GM12875 (cell line): ENCODE data around the gene PCK2.
"Not testable (repeated sequence)": the region's sequence is repeated elsewhere in the genome, so short reads cannot be mapped to it uniquely, and the experiment has no call there.

Experiments
- H3K4me3 ChIP-seq: one replicate; pipeline ENCODE4 v1.5.1; 2011; ENCODE audit warnings: low read depth, low read length, control low read depth
- TF ChIP-seq, protein P1 (sequence below): IDR thresholded peaks from 2 replicates; pipeline ENCODE4 v1.5.1; 2011; ENCODE audit warnings: low read depth, mild to moderate bottlenecking, control low read depth, inconsistent platforms, low read length, moderate library complexity, borderline replicate concordance; ENCODE audit not compliant: insufficient read depth

Gene PCK2

DNA sequence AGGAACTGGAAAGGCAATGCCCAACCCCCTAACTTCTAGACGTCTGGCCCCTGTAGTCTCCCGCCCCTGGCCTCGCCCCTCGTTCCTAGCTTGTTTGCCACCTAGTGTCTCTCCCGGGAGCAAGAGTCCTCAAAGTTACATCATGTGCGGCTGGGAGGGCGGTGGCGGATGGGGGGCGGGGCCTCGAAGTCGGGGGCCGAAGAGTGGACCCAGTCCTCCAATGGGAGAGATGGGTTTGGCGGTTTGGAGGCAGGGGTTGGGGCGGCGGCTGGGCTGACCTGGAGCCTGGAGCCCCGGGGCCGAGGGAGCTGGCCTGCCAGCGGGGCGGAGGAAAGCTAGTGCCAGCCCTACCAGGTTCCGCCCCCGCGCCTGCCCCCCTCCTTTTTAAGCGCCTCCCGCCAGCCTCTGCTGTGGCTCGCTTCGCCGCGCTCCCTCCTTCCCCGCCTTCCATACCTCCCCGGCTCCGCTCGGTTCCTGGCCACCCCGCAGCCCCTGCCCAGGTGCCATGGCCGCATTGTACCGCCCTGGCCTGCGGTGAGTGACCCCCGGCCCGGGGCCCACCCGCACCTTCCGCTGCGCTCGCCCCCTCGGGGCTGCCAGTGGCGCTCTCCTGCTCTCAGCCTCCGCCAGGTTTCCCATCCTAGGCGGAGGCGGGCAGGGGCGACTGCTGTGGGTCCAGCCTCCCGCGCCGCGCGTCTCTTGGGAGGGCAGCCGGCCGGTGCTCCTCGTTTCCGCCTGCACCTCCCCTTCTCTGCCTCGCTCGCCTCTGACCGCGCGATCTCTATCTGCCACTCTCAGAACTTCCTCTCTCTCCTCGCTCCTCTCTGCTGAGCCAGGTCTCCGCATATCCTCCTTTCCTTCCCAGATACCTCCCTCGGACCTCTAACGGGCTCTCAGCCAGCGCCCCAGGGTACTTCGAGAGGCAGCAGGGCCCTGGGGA, at the start of gene PCK2:
TSS of gene PCK2 (plus strand) at position 411 of the 940 bp plus-strand sequence. CDS start at position 506, 95 bp downstream.
- TF ChIP-seq, protein P1, sequence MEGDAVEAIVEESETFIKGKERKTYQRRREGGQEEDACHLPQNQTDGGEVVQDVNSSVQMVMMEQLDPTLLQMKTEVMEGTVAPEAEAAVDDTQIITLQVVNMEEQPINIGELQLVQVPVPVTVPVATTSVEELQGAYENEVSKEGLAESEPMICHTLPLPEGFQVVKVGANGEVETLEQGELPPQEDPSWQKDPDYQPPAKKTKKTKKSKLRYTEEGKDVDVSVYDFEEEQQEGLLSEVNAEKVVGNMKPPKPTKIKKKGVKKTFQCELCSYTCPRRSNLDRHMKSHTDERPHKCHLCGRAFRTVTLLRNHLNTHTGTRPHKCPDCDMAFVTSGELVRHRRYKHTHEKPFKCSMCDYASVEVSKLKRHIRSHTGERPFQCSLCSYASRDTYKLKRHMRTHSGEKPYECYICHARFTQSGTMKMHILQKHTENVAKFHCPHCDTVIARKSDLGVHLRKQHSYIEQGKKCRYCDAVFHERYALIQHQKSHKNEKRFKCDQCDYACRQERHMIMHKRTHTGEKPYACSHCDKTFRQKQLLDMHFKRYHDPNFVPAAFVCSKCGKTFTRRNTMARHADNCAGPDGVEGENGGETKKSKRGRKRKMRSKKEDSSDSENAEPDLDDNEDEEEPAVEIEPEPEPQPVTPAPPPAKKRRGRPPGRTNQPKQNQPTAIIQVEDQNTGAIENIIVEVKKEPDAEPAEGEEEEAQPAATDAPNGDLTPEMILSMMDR: no peak
- H3K4me3 ChIP-seq: peak within 1 kb of the TSS; percentile 73

DNA sequence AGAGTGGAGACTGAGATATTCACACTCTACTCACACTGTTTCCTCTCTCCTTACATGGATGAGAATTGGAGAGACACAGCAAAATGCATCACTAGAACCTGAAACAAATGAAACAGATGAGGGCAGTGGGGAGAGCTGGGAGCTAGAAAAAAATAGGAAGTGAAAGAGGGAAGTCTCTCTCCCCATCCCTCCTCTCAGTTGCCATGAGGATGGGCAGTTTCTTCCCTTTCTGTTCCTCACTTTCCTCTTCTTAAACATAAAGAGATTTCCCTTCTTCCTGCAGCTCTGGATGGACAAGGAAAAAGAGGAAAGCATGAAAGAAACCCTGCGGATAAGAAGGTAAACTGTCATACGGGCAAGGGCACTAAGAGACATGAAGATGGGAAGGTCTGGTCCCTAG, 45.1 kb upstream of the PCK2 start:
- not testable (repeated sequence) for H3K4me3 ChIP-seq

DNA sequence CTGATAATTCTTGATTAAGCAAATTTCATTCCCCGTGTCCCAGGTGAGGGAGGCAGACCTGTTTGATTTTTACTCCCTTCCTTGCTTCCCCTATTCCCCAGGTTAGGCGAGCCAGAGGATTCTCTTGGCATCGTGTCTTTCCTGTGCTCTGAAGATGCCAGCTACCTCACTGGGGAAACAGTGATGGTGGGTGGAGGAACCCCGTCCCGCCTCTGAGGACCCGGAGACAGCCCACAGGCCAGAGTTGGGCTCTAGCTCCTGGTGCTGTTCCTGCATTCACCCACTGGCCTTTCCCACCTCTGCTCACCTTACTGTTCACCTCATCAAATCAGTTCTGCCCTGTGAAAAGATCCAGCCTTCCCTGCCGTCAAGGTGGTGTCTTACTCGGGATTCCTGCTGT, 43.4 kb upstream of the PCK2 start:
- not testable (repeated sequence) for H3K4me3 ChIP-seq

DNA sequence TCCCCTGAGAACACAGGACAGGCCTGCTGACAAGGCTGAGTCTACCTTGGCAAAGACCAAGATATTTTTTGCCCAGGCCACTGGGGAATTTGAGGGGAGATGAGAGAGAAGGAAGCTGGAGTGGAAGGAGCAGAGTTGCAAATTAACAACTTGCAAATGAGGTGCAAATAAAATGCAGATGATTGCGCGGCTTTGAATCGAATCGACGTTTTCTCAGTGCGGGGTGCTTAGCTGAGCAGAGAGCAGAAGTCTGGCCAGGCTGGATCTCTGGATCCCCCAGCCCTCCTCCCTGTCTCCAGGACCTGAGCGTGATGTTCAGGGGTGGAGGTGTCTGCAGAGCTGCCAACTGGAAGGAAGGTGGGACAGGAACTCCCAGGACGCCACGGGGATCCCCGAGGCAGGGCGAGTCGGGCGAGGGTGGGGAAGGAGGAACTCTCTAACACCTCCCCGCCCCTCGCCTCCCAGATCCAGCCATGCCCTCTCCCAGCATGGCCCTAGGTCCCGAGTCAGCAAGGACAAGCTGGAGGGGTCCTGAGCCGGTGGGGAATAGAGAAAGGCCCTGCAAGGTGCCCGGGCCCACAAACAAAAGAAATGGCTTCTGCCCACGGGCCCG, 42.8 kb upstream of the PCK2 start:
- TF ChIP-seq, protein P1: no peak
- peak overlapping the region; percentile 60 for H3K4me3 ChIP-seq

DNA sequence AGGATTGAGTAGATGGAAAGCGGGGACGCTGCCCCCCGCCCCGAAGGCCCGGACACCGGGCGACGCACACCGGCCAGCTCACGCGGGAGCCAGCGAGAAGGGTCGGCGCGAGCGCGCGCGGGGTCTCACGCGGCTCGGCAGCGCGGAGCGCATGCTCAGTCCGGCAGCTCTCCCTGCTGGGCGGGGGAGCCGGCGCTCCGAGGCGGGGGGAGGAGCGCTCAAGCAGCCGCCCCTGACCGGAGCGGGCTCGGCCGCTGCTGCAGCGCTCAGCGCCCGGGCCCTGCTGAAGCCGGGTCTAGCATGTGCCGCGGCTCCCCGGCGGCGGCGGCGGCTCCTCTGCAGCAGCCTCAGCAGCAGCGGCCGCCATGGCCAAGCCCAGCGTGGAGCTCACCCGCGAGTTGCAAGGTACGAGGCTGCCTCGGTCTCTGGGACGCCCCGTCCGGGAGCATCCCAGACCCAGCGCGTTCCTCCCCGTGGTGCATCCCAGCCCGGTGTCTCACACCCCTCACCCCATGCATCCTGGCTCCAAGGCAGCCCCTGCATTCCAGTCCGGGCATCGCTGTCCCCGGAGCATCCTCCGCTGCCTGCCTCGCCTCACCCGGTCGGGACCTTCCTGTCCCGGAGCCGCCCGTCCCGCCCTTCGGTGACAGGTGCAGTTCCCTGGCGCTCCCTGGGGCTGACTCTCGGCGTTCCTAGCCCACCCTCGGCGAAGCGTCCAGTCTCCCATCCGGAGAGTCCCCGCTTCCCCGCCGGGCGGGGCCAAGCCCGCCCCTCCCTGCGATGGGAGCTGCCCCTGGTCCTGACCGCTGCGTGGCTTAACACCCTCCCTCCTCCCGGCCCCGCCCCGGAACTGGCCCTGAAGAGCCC, 42.1 kb upstream of the PCK2 start, which contains the start of gene CARMIL3:
TSS of gene CARMIL3 (plus strand) at position 221 of the 867 bp plus-strand sequence. CDS start at position 366, 145 bp downstream.
- peak within 1 kb of the TSS; percentile 60 for H3K4me3 ChIP-seq
- TF ChIP-seq, protein P1: no peak

DNA sequence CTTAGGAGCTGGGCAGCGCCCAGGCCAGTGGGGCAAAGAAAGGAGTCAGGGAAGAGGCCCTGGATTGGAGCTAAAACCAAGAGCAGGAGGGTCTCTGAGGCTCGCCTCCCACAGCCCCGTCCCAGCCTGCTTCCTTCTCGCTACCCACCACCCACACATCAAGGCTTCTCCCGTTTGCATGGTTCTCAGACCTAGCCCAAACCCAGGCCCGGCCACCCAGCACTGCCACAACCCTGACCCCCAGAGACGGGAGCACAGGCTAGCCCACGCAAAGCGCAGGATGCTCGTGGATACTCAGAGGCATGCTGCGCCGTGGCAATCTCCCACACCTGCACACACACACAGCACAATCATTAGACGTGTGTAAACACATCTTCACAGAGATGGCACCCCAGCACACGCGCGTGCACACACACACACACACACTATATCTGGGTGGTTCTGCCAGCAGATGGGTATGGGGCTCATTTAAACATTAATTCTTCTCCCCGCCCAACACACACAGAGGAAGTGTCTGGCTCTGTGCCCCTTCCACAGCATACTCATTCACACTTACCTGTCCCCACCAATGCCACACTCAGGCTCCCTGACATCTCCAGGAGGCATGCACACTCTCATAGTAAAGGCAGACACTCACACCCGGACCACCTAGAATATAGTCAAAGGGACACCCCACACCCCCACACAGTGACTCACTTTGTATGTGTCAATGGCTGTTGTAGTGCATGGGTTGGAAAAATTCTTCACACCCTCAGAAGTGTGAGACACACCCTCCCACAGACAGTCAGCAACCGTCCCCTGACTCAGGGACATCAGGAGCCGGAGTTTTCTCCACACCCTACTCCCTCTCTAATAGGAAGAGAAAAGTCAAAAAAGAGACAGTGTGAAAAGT, 41.2 kb upstream of the PCK2 start:
- H3K4me3 ChIP-seq: no peak overlapping the region
- TF ChIP-seq, protein P1: no peak

DNA sequence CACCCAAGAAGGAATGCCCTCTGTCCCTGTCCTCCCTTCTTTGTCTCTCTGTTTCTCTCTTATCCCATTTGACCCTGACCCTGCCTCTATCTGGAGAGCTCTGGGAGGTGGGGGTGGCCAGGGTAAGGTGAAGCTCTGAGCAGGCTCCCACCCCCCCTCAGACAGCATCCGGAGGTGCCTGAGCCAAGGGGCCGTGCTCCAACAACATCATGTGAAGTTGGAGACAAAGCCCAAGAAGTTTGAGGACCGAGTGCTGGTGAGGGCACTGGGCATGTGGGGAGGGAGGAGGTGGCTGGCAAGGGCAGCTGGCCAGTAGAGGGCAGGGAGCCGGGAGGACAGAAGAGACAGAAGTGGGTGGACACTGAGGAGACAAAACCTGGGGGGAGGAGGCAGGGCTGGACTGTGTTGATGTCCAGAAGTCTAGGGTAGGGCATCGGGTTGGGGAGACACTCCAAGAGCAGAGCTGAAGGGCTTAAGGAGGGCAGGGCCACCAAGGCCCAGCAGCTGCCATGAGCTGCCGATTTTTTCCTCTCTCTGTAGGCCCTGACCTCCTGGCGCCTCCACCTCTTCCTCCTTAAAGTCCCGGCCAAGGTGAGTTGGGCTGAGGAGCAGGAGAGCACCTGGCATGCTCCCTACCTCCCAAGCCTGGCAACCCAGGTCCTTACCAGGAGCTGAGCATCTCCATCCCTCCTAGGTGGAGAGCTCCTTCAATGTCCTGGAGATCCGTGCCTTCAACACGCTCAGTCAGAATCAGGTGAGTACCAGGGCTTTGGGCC, 40.4 kb upstream of the PCK2 start:
- TF ChIP-seq, protein P1: no peak
- H3K4me3 ChIP-seq: no peak overlapping the region
